GM12878 (cell line): ENCODE data around the gene CRELD2. TPM values are rescaled to one million over a fixed set of nuclear protein-coding genes. Genes with fewer than 3 reads are reported as not detected.
A peak's percentile ranks its signal among the peaks of the same experiment; 100 is the strongest.

Source experiments
- ATAC-seq: fragments of 200-7000 bp; cut with Tn5 transposase; 3 replicates; pipeline ENCODE4 v1.9.1; 2020; ENCODE audit warnings: mild to moderate bottlenecking, moderate library complexity
- BruUV-seq: library from RNA; stranded (reverse); fragments of 400-500 nt; replicated peaks from 2 replicates; lab custom pipeline; 2021; lab: Mats Ljungman, UMichigan
- CTCF ChIA-PET: fragments of 300-600 bp; sonication (Branson Sonifier 250); formaldehyde crosslinking; extraction: SDS; loops from one replicate; lab custom pipeline; 2021; ENCODE audit warnings: inconsistent platforms; lab: Yijun Ruan, JAX
- POLR2A ChIA-PET: fragments of 350-600 bp; formaldehyde crosslinking; extraction: SDS; loops from one replicate; lab custom pipeline; 2021; ENCODE audit warnings: inconsistent platforms; lab: Charles Lee
- RAD21 ChIA-PET: fragments of 300-600 bp; sonication (Branson Sonifier 250); formaldehyde crosslinking; loops from one replicate; lab custom pipeline; 2023; ENCODE audit warnings: antibody characterized with exemption; ENCODE audit not compliant: unreplicated experiment; lab: Charles Lee
- SMC1A ChIA-PET: fragments of 300-600 bp; sonication (Branson Sonifier 250); formaldehyde crosslinking; loops from one replicate; lab custom pipeline; 2023; ENCODE audit not compliant: unreplicated experiment, uncharacterized antibody; lab: Charles Lee
- DNase-seq: peaks from one replicate; pipeline ENCODE4 v3.0.0-alpha.2; 2011; ENCODE audit warnings: low read depth, low spot score
- FAIRE-seq: peaks from 3 replicates; lab custom pipeline; 2011; peaks lifted over from hg19 to GRCh38; lab: Jason Lieb, UNC
- H2AFZ ChIP-seq: 2 replicates; pipeline ENCODE4 v1.6.0; 2011; ENCODE audit warnings: low read depth, low read length, control low read depth; ENCODE audit not compliant: control insufficient read depth
- H3K27ac ChIP-seq: 2 replicates; pipeline ENCODE4 v1.5.1; 2011; ENCODE audit warnings: control low read depth; ENCODE audit not compliant: control insufficient read depth, insufficient read depth
- H3K27me3 ChIP-seq, 2 experiments: replicated peaks in 1 of 2; 2 replicates each; pipeline versions ENCODE4 v1.6.0 to v1.6.1; 2011; ENCODE audit warnings: low read length in 1 of 2; ENCODE audit not compliant: control insufficient read depth in 2 of 2, insufficient read depth in 2 of 2
- H3K36me3 ChIP-seq, 2 experiments: 2 replicates each; pipeline ENCODE4 v1.5.1; 2011; ENCODE audit warnings: low read length in 1 of 2; ENCODE audit not compliant: control insufficient read depth in 2 of 2, insufficient read depth in 2 of 2
- H3K4me1 ChIP-seq: 2 replicates; pipeline ENCODE4 v1.6.1; 2011; ENCODE audit warnings: mild to moderate bottlenecking, low read length, moderate library complexity, mixed read lengths; ENCODE audit not compliant: control insufficient read depth, insufficient read depth
- H3K4me2 ChIP-seq: 2 replicates; pipeline ENCODE4 v1.6.0; 2011; ENCODE audit warnings: control low read depth; ENCODE audit not compliant: control insufficient read depth, insufficient read depth
- H3K4me3 ChIP-seq: fragments of 200-600 bp; sonication (generic); 2 replicates; pipeline ENCODE4 v1.5.1; 2016
- H3K79me2 ChIP-seq: 2 replicates; pipeline ENCODE4 v1.6.0; 2011; ENCODE audit warnings: low read length; ENCODE audit not compliant: control insufficient read depth, insufficient read depth
- H3K9ac ChIP-seq: 2 replicates; pipeline ENCODE4 v1.8.0; 2011; ENCODE audit warnings: low read length, control low read depth, mixed read lengths; ENCODE audit not compliant: control insufficient read depth, insufficient read depth
- H3K9me3 ChIP-seq: replicated peaks from 3 replicates; pipeline ENCODE4 v1.5.1; 2011; ENCODE audit warnings: mild to moderate bottlenecking, low read length; ENCODE audit not compliant: control insufficient read depth, insufficient read depth
- H4K20me1 ChIP-seq: 2 replicates; pipeline ENCODE4 v1.6.0; 2011; ENCODE audit not compliant: control insufficient read depth, insufficient read depth
- BHLHE40 ChIP-seq, 2 experiments: fragments of 450-650 bp in 1 of 2; IDR thresholded peaks; 2 replicates each; pipeline ENCODE4 v1.6.1; 2011 to 2017; ENCODE audit warnings: low read depth in 2 of 2, borderline replicate concordance in 1 of 2, improper control_type of control experiment in 1 of 2, low read length in 1 of 2, mild to moderate bottlenecking in 1 of 2
- CBX3 ChIP-seq: fragments of 200-600 bp; sonication (generic); IDR thresholded peaks from 2 replicates; pipeline ENCODE4 v1.6.1; 2016; ENCODE audit warnings: low read depth, borderline replicate concordance
- CBX5 ChIP-seq: sonication (generic); IDR thresholded peaks from 2 replicates; pipeline ENCODE4 v1.6.1; 2016; ENCODE audit warnings: low read depth, moderate library complexity, mild to moderate bottlenecking, inconsistent platforms
- HDGF ChIP-seq: fragments of 450-650 bp; IDR thresholded peaks from 2 replicates; pipeline ENCODE4 v1.6.1; 2016; ENCODE audit warnings: antibody characterized with exemption
- IRF3 ChIP-seq: fragments of 450-650 bp; IDR thresholded peaks from 2 replicates; pipeline ENCODE4 v1.6.1; 2014; ENCODE audit warnings: mild to moderate bottlenecking
- SIX5 ChIP-seq: IDR thresholded peaks from 2 replicates; pipeline ENCODE4 v1.6.1; 2011; ENCODE audit warnings: mild to moderate bottlenecking, low read depth, low read length, moderate library complexity; ENCODE audit not compliant: severe bottlenecking
- WRNIP1 ChIP-seq: IDR thresholded peaks from 2 replicates; pipeline ENCODE4 v1.6.1; 2011; ENCODE audit warnings: low read depth, low read length, improper control_type of control experiment, borderline replicate concordance
- ZNF24 ChIP-seq: fragments of 450-650 bp; IDR thresholded peaks from 2 replicates; pipeline ENCODE4 v1.6.1; 2017; ENCODE audit warnings: antibody characterized with exemption, mild to moderate bottlenecking
- whole genome bisulfite sequencing: methylation state at CpG from one replicate; pipeline ENCODE4 v1.1.6; 2016; ENCODE audit warnings: low lambda C conversion rate; ENCODE audit not compliant: insufficient replicate concordance, insufficient coverage; ENCODE audit errors: missing lambda C conversion rate; 5-methylcytosine and 5-hydroxymethylcytosine counted together
- in situ Hi-C: fragments of 300-500 bp; cut with MboI; formaldehyde crosslinking; loops from 9 replicates; pipeline ENCODE4 v1.14.3; 2018; ENCODE audit warnings: mixed read lengths
- intact Hi-C: fragments of 100-400 bp; cut with micrococcal nuclease; formaldehyde crosslinking; loops from one replicate; pipeline ENCODE4 v1.14.2; 2022; ENCODE audit not compliant: unreplicated experiment
- polyA plus RNA-seq, 11 experiments: library from polyadenylated mRNA; depleted of rRNA in 4 of 11; unstranded in 6 of 11; stranded (reverse) in 5 of 11; fragments of >200 nt; fragmentation: Nextera tagmentation in 4 of 11; fragmentation: Illumina TruSeq in 1 of 11; extraction: Ambion mirVana in 4 of 11; extraction: Trizol in 1 of 11; gene quantifications; 1 replicate in 1 of 11; 2 replicates in 10 of 11; pipeline versions ENCODE4 v1.2.1 to v1.2.3, GENCODE V29; 2011 to 2016; ENCODE audit warnings: inconsistent platforms in 2 of 11, missing spikeins in 2 of 11, low read depth in 1 of 11
- total RNA-seq, 4 experiments: library from RNA; depleted of rRNA in 3 of 4; stranded (reverse); fragments of >200 nt in 3 of 4; fragmentation: Illumina TruSeq in 1 of 4; extraction: Trizol in 1 of 4; gene quantifications; 2 replicates each; pipeline versions ENCODE4 v1.2.1 to v1.2.3, GENCODE V29; 2013 to 2021
- TF ChIP-seq, protein P1 (sequence below): fragments of 450-650 bp; IDR thresholded peaks from 2 replicates; pipeline ENCODE4 v1.6.1; 2017; ENCODE audit warnings: mild to moderate bottlenecking, low read depth, inconsistent platforms; ENCODE audit not compliant: poor library complexity, severe bottlenecking
- TF ChIP-seq, protein P2 (sequence below): fragments of 450-650 bp; IDR thresholded peaks from 2 replicates; pipeline ENCODE4 v1.6.1; 2016; ENCODE audit warnings: mild to moderate bottlenecking
- TF ChIP-seq, protein P3 (sequence below): IDR thresholded peaks from 2 replicates; pipeline ENCODE4 v1.6.1; 2012; ENCODE audit warnings: low read depth, low read length, improper control_type of control experiment

The CRELD2 gene
- total and polyA plus RNA-seq, 10 of the 15 experiments (the other 5 are each of a cell fraction or from before 2014, with no cell fraction given): 9.4 to 111 (median 25.9) TPM

- Histone ChIP-seq H3K9ac (peak overlapping the region; percentile 8; the same call in 1 of the 2 replicates), H3K4me3 (no peak overlapping the region), H3K27ac (peak overlapping the region; percentile 91), H4K20me1 (no peaks in the 10 kb centered on the region), H3K79me2 (peaks cover 3% of the 10 kb centered on the region), H3K4me2 (peak overlapping the region; percentile 54), H3K27me3 (no peaks in the 10 kb centered on the region), H3K9me3 (no peaks in the 10 kb centered on the region), H3K4me1 (peaks cover 36% of the 10 kb centered on the region), H2AFZ (no peak overlapping the region), H3K36me3 (peaks cover 0 to 2% of the 10 kb centered on the region in 2 experiments; a peak in 3 of 4 replicates)
- FAIRE-seq: no peak
- ChIA-PET POLR2A (interaction anchor here (0.6 to 1.4 kb wide), 2 partner anchors 38 to 70 kb away, joined by 4 to 8 read pairs; no protein-coding TSS in a partner anchor), CTCF (interaction anchor here (0.7 to 1.4 kb wide), 3 partner anchors 9 to 164 kb away, joined by 3 to 5 read pairs (median 3); no protein-coding TSS in a partner anchor), SMC1A (interaction anchor here (0.6 to 1.2 kb wide), 2 partner anchors 43 to 229 kb away, joined by 3 to 4 read pairs; no protein-coding TSS in a partner anchor), RAD21 (interaction anchor here (0.7 to 1.4 kb wide), 3 partner anchors 126 to 163 kb away, joined by 3 to 4 read pairs (median 3); no protein-coding TSS in a partner anchor)
- TF ChIP-seq IRF3 (no peak), SIX5 (no peak), HDGF (0 out of 2 replicates have a peak, but pooled peaks have one; percentile 17), ZNF24 (no peak), CBX3 (no peak), WRNIP1 (no peak), CBX5 (no peak), BHLHE40 (IDR thresholded peaks at IDR 0.05; ENCODE audit: borderline replicate concordance in 1 of 2, low read depth in 2 of 2, low read length in 1 of 2) (no peak)
- TF ChIP-seq, protein P1, sequence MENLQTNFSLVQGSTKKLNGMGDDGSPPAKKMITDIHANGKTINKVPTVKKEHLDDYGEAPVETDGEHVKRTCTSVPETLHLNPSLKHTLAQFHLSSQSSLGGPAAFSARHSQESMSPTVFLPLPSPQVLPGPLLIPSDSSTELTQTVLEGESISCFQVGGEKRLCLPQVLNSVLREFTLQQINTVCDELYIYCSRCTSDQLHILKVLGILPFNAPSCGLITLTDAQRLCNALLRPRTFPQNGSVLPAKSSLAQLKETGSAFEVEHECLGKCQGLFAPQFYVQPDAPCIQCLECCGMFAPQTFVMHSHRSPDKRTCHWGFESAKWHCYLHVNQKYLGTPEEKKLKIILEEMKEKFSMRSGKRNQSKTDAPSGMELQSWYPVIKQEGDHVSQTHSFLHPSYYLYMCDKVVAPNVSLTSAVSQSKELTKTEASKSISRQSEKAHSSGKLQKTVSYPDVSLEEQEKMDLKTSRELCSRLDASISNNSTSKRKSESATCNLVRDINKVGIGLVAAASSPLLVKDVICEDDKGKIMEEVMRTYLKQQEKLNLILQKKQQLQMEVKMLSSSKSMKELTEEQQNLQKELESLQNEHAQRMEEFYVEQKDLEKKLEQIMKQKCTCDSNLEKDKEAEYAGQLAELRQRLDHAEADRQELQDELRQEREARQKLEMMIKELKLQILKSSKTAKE: no peak
- TF ChIP-seq, protein P2, sequence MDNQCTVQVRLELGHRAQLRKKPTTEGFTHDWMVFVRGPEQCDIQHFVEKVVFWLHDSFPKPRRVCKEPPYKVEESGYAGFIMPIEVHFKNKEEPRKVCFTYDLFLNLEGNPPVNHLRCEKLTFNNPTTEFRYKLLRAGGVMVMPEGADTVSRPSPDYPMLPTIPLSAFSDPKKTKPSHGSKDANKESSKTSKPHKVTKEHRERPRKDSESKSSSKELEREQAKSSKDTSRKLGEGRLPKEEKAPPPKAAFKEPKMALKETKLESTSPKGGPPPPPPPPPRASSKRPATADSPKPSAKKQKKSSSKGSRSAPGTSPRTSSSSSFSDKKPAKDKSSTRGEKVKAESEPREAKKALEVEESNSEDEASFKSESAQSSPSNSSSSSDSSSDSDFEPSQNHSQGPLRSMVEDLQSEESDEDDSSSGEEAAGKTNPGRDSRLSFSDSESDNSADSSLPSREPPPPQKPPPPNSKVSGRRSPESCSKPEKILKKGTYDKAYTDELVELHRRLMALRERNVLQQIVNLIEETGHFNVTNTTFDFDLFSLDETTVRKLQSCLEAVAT: peak; percentile 54; the same call in 1 of the 2 replicates
- TF ChIP-seq, protein P3, sequence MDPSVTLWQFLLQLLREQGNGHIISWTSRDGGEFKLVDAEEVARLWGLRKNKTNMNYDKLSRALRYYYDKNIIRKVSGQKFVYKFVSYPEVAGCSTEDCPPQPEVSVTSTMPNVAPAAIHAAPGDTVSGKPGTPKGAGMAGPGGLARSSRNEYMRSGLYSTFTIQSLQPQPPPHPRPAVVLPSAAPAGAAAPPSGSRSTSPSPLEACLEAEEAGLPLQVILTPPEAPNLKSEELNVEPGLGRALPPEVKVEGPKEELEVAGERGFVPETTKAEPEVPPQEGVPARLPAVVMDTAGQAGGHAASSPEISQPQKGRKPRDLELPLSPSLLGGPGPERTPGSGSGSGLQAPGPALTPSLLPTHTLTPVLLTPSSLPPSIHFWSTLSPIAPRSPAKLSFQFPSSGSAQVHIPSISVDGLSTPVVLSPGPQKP: no peak
- in situ Hi-C loops: loop anchor here (5.0 kb wide), 1 partner anchor 157 kb away; no protein-coding TSS in a partner anchor
- WGBS: 86% methylated on average over 31 of the region's 31 CpGs
- no peak for ATAC-seq
- no peak for DNase-seq
- BruUV-seq: no TSS peak
- intact Hi-C loops: no loop called here
Measured at GRCh38 chr22:49924113-49924833, 5.8 kb downstream of the CRELD2 start.
